ENCODE data around the gene GLIS2. TPM values are rescaled to one million over a fixed set of nuclear protein-coding genes. Genes with fewer than 3 reads are reported as not detected.

The GLIS2 gene
- total RNA-seq, 1 experiment from 2014 or later = 13.1 TPM

DNA sequence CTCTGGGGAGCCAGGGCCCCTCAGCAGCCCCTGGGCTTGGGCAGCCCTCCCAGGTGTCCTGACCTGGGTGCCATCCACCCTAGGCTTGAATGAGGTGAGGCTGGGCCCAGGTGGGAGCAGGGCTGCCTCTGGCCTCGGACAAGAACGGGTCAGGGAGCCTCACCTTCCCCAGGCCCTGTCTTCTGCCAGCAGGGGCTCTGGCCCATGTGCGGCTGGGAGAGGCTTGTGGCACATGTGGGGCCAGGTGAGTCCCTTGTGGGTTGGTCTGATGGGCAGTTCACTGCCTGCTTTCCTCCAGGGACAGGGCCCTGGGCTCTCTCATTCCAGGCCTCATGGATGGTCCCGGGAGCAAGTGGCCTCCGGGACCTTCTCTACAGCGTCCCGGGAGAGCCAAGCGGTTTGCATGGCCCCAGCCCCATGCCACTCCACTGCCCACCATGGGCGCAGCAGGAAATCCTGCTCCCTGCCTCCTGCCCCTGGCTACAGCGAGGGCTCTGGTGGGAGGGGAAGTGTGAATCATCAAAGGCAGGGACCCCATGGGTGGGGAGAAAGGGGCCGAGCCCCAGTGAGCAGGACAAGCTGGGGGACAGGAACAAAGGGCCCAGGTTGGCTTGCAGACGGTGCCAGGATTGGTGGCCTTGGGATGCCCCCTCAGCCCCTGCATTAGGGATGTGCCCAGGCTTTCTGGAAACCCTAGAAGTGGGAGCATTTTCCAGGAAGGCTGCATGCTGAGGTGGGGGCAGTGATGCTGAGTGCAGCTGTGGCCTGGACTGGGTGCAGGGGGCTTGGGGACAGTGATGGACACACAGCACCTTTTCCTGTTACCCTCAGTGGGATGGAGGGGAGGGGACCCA is 68.0 kb downstream of the GLIS2 start:
- Mint-ChIP-seq H3K9me3 (ENCODE audit: unreplicated experiment) (no peaks in the 10 kb centered on the region), H3K36me3 (ENCODE audit: insufficient read depth, unreplicated experiment) (peaks cover 14% of the 10 kb centered on the region), H3K4me1 (ENCODE audit: low read depth, unreplicated experiment) (no peaks in the 10 kb centered on the region), H3K27me3 (ENCODE audit: insufficient read depth, unreplicated experiment) (no peaks in the 10 kb centered on the region), H3K4me3 (ENCODE audit: unreplicated experiment) (no peak overlapping the region), H3K27ac (ENCODE audit: unreplicated experiment) (no peak overlapping the region)
- POLR2A ChIA-PET = no interaction called here
- no TSS peak for BruUV-seq (replicated peaks)
- CTCF ChIA-PET = no interaction called here
- DNase-seq = no peak
- no peaks in the 10 kb centered on the region for H3K9me3 ChIP-seq
- H3K36me3 ChIP-seq (ENCODE audit: control insufficient read depth, insufficient read depth, low read length) = no peaks in the 10 kb centered on the region
- H3K27me3 ChIP-seq (replicated peaks; ENCODE audit: control insufficient read depth, insufficient read depth, low read length) = no peaks in the 10 kb centered on the region
- peaks cover 11% of the 10 kb centered on the region for H3K4me1 ChIP-seq
- H3K4me3 ChIP-seq (ENCODE audit: low read depth, low read length) = no peak overlapping the region
- intact Hi-C loops (cut with micrococcal nuclease; ENCODE audit: unreplicated experiment) = no loop called here
- TF ChIP-seq, protein P1, sequence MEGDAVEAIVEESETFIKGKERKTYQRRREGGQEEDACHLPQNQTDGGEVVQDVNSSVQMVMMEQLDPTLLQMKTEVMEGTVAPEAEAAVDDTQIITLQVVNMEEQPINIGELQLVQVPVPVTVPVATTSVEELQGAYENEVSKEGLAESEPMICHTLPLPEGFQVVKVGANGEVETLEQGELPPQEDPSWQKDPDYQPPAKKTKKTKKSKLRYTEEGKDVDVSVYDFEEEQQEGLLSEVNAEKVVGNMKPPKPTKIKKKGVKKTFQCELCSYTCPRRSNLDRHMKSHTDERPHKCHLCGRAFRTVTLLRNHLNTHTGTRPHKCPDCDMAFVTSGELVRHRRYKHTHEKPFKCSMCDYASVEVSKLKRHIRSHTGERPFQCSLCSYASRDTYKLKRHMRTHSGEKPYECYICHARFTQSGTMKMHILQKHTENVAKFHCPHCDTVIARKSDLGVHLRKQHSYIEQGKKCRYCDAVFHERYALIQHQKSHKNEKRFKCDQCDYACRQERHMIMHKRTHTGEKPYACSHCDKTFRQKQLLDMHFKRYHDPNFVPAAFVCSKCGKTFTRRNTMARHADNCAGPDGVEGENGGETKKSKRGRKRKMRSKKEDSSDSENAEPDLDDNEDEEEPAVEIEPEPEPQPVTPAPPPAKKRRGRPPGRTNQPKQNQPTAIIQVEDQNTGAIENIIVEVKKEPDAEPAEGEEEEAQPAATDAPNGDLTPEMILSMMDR (IDR thresholded peaks at IDR 0.05; ENCODE audit: insufficient read depth in 1 of 2, low read depth in 1 of 2, low read length in 1 of 2, severe bottlenecking in 1 of 2, unreplicated experiment in 1 of 2) = no peak

DNA sequence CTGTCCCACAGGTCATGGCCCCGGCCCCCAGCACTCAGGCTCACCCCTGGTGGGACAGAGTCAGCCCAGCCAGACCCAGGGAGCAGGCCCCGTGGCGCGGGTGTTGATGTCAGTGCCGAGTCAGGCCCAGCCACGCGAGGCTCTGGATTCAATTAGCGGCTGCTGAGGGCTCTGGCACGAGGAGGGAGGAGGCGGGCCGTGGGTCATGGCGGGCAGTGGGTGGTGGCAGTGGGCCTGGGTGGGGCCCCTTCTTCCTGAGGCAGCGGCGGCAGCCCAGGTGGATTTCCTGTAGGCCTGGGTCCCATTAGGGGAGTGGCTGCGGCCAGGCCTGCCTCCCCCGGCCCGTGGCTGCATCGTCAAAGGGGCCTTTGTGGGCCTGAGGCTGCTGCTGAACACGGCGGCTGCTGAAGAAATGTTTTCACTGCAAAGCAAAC is 68.7 kb downstream of the GLIS2 start:
- Mint-ChIP-seq H3K9me3 (ENCODE audit: unreplicated experiment) (no peaks in the 10 kb centered on the region), H3K36me3 (ENCODE audit: insufficient read depth, unreplicated experiment) (peaks cover 14% of the 10 kb centered on the region)
- POLR2A ChIA-PET = no interaction called here

DNA sequence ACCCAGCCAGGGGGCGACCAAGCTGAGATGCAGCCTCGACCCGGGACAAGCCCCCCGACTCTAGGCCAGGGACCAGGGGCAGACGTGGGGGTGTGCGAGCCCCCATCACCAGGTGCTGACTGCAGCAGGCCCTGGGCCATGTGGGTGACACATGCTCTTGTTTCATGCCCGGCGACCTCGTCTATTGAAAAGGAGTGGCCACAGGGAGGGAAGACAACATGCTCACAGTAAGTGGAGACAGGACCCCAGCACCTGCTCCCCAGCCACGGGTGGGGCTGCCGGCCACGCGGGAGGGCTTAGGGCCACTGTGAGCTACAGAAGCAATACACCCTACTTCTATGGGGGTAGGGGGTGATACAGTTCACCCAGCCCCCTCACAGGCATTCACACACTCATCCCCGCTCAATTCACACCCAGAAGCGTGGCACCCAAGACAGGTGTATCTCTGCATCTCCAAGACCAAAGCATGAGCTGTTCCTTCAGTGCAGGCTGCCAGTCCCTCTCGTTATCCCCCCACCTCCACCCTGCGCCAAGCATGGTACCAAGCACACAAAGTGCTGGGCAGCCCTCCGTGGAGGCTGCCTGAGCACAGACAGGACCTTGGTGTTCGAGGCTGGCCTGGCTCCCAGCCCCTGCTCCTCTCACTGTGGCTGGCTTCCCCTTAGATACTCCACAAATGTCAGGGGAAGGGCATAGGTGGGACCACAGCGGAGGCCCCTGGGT is 69.4 kb downstream of the GLIS2 start:
- no peak overlapping the region for H3K4me3 Mint-ChIP-seq (ENCODE audit: unreplicated experiment)
- Histone ChIP-seq H3K9me3 (no peaks in the 10 kb centered on the region), H3K36me3 (ENCODE audit: control insufficient read depth, insufficient read depth, low read length) (no peaks in the 10 kb centered on the region), H3K27me3 (replicated peaks; ENCODE audit: control insufficient read depth, insufficient read depth, low read length) (no peaks in the 10 kb centered on the region), H3K4me1 (peaks cover 13% of the 10 kb centered on the region), H3K4me3 (ENCODE audit: low read depth, low read length) (no peak overlapping the region)
- H3K36me3 Mint-ChIP-seq (ENCODE audit: insufficient read depth, unreplicated experiment) = peaks cover 14% of the 10 kb centered on the region
- no peak for DNase-seq
- TF ChIP-seq, protein P1 (IDR thresholded peaks at IDR 0.05; ENCODE audit: insufficient read depth in 1 of 2, low read depth in 1 of 2, low read length in 1 of 2, severe bottlenecking in 1 of 2, unreplicated experiment in 1 of 2) = no peak
- no TSS peak for BruUV-seq (replicated peaks)
- no peak overlapping the region for H3K27ac Mint-ChIP-seq (ENCODE audit: unreplicated experiment)
- intact Hi-C loops (cut with micrococcal nuclease; ENCODE audit: unreplicated experiment) = no loop called here
- H3K27me3 Mint-ChIP-seq (ENCODE audit: insufficient read depth, unreplicated experiment) = no peaks in the 10 kb centered on the region
- ChIA-PET CTCF (no interaction called here), POLR2A (no interaction called here)
- H3K9me3 Mint-ChIP-seq (ENCODE audit: unreplicated experiment) = no peaks in the 10 kb centered on the region
- no peaks in the 10 kb centered on the region for H3K4me1 Mint-ChIP-seq (ENCODE audit: low read depth, unreplicated experiment)

More for the DNA sequence above, 68.7 kb downstream of the GLIS2 start:
- Mint-ChIP-seq H3K4me3 (ENCODE audit: unreplicated experiment) (no peak overlapping the region), H3K27me3 (ENCODE audit: insufficient read depth, unreplicated experiment) (no peaks in the 10 kb centered on the region), H3K27ac (ENCODE audit: unreplicated experiment) (no peak overlapping the region), H3K4me1 (ENCODE audit: low read depth, unreplicated experiment) (no peaks in the 10 kb centered on the region)
- no peaks in the 10 kb centered on the region for H3K36me3 ChIP-seq (ENCODE audit: control insufficient read depth, insufficient read depth, low read length)
- peaks cover 13% of the 10 kb centered on the region for H3K4me1 ChIP-seq
- CTCF ChIA-PET = no interaction called here
- intact Hi-C loops (cut with micrococcal nuclease; ENCODE audit: unreplicated experiment) = no loop called here
- no peak overlapping the region for H3K4me3 ChIP-seq (ENCODE audit: low read depth, low read length)
- DNase-seq = no peak
- no TSS peak for BruUV-seq (replicated peaks)
- H3K9me3 ChIP-seq = no peaks in the 10 kb centered on the region
- no peaks in the 10 kb centered on the region for H3K27me3 ChIP-seq (replicated peaks; ENCODE audit: control insufficient read depth, insufficient read depth, low read length)
- TF ChIP-seq, protein P1 (IDR thresholded peaks at IDR 0.05; ENCODE audit: insufficient read depth in 1 of 2, low read depth in 1 of 2, low read length in 1 of 2, severe bottlenecking in 1 of 2, unreplicated experiment in 1 of 2) = no peak

Measured in Caco-2 (cell line).